Measurements from ENCODE around the gene FCF1. TPM values are rescaled to one million over a fixed set of nuclear protein-coding genes. Genes with fewer than 3 reads are reported as not detected.

FCF1 gene
- total and polyA plus RNA-seq, 2 of the 4 experiments (the other 2 are of a cell fraction) = 37.1 to 45.5 TPM

DNA sequence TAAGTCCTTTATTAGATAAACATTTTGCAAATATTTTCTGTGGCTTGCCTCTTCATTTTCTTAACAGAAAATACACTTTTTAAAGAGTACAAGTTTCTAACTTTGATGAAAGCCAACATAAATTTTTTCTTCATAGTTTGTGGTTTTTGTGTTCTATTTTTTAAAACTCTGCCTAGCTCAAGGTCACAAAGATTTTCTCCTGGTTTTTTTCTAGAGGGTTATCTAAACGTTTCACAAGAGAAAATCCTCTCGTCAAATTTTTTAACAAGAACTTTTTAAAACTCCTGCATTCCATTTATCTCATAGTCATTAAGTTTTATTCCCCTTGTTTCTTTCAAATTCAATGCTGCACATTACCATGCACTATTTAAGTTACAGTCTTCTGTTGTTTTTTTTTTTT, 8.3 kb upstream of the FCF1 start:
- no peak overlapping the region for H3K23ac ChIP-seq (ENCODE audit: low read depth, low read length)
- in situ Hi-C loops (cut with MboI; ENCODE audit: low sequenced_read_pairs) = no loop called here
- H3K27me3 ChIP-seq (ENCODE audit: control insufficient read depth, insufficient read depth, low read length) = no peaks in the 10 kb centered on the region
- H2BK15ac ChIP-seq (ENCODE audit: low read depth, low read length) = no peak overlapping the region
- no peak overlapping the region for H3K4ac ChIP-seq (ENCODE audit: low read depth, low read length)
- H3K36me3 ChIP-seq (ENCODE audit: control insufficient read depth, insufficient read depth, low read length) = no peaks in the 10 kb centered on the region
- no peak overlapping the region for H3K14ac ChIP-seq (replicated peaks; ENCODE audit: low read depth, low read length)
- no peak overlapping the region for H2BK120ac ChIP-seq (ENCODE audit: low read depth, low read length)
- no peak overlapping the region for H2AK5ac ChIP-seq (ENCODE audit: low read depth, low read length)
- H3K9me3 ChIP-seq (ENCODE audit: control insufficient read depth, insufficient read depth, low read length) = peaks cover 3% of the 10 kb centered on the region; the same call in 1 of the 2 replicates
- no peak overlapping the region for H3K27ac ChIP-seq (ENCODE audit: insufficient read depth, low read length)
- peaks cover 32 to 56% of the 10 kb centered on the region in 2 experiments for H3K79me1 ChIP-seq (ENCODE audit: low read depth in 1 of 2, low read length in 2 of 2)
- H4K5ac ChIP-seq (ENCODE audit: low read depth, low read length) = no peak overlapping the region
- H4K91ac ChIP-seq (ENCODE audit: insufficient read depth, low read depth, low read length) = no peak overlapping the region
- TF ChIP-seq MAFK (IDR thresholded peaks at IDR 0.05; ENCODE audit: low read depth, low read length) = no peak
- no peak for TF ChIP-seq SMC3 (IDR thresholded peaks at IDR 0.05; ENCODE audit: low read depth, low read length)
- TF ChIP-seq MAZ (IDR thresholded peaks at IDR 0.05; ENCODE audit: borderline replicate concordance, low read depth, low read length) = no peak
- TF ChIP-seq CEBPB (IDR thresholded peaks at IDR 0.05; ENCODE audit: low read depth, low read length) = no peak
- no peak for TF ChIP-seq POLR2A (IDR thresholded peaks at IDR 0.05; ENCODE audit: low read depth, low read length)
- TF ChIP-seq RCOR1 (IDR thresholded peaks at IDR 0.05; ENCODE audit: insufficient replicate concordance, low read length) = no peak
- TF ChIP-seq NFE2L2 (IDR thresholded peaks at IDR 0.05; ENCODE audit: low read depth, low read length) = no peak
- TF ChIP-seq, protein P1, sequence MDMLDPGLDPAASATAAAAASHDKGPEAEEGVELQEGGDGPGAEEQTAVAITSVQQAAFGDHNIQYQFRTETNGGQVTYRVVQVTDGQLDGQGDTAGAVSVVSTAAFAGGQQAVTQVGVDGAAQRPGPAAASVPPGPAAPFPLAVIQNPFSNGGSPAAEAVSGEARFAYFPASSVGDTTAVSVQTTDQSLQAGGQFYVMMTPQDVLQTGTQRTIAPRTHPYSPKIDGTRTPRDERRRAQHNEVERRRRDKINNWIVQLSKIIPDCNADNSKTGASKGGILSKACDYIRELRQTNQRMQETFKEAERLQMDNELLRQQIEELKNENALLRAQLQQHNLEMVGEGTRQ (IDR thresholded peaks at IDR 0.05; ENCODE audit: low read depth, low read length) = no peak
- TF ChIP-seq RFX5 (IDR thresholded peaks at IDR 0.05; ENCODE audit: low read depth, low read length) = no peak
- no peak for TF ChIP-seq BHLHE40 (IDR thresholded peaks at IDR 0.05; ENCODE audit: low read depth, low read length)
- TF ChIP-seq MXI1 (IDR thresholded peaks at IDR 0.05; ENCODE audit: borderline replicate concordance, low read depth, low read length) = no peak
- no peak for TF ChIP-seq ELK1 (IDR thresholded peaks at IDR 0.05; ENCODE audit: borderline replicate concordance, low read depth, low read length)
- no peak overlapping the region for H2AFZ ChIP-seq (replicated peaks; ENCODE audit: low read length, poor library complexity)
- WGBS, 2 experiments (ENCODE audit: extremely low coverage in 2 of 2, insufficient read length in 1 of 2) = no CpG with 5 or more reads among the region's 2 CpGs
- H3K56ac ChIP-seq (ENCODE audit: extremely low read depth, insufficient read depth, low read length) = no peak overlapping the region
- H2BK20ac ChIP-seq (ENCODE audit: low read depth, low read length) = no peak overlapping the region
- H3K4me3 ChIP-seq (ENCODE audit: insufficient read depth, low read depth, low read length) = no peak overlapping the region
- CTCF ChIA-PET = no interaction called here
- POLR2A ChIA-PET (ENCODE audit: unreplicated experiment) = no interaction called here
- H3K4me2 ChIP-seq (ENCODE audit: low read depth, low read length) = no peak overlapping the region
- H4K8ac ChIP-seq (ENCODE audit: low read depth in 2 of 2, low read length in 2 of 2) = no peak overlapping the region
- no peak overlapping the region for H2BK5ac ChIP-seq (ENCODE audit: low read depth, low read length, poor library complexity, severe bottlenecking)
- H2AK9ac ChIP-seq (replicated peaks; ENCODE audit: low read depth, low read length, poor library complexity) = no peak overlapping the region
- peaks cover 28% of the 10 kb centered on the region for H4K20me1 ChIP-seq (ENCODE audit: insufficient read depth, low read length)
- H3K4me1 ChIP-seq (ENCODE audit: control insufficient read depth, insufficient read depth, low read length) = peaks cover 2% of the 10 kb centered on the region; the same call in 1 of the 2 replicates
- no peak for DNase-seq
- BruUV-seq (replicated peaks) = no TSS peak
- dilution Hi-C loops (cut with HindIII; ENCODE audit: low sequenced_read_pairs, unreplicated experiment) = no loop called here
- peaks cover 4% of the 10 kb centered on the region for H3K9me1 ChIP-seq (ENCODE audit: insufficient read depth, low read length)
- no peak overlapping the region for H3K9ac ChIP-seq (ENCODE audit: low read depth, low read length)
- intact Hi-C loops (cut with micrococcal nuclease) = no loop called here
- H3K18ac ChIP-seq (ENCODE audit: low read depth, low read length) = no peak overlapping the region
- ATAC-seq (ENCODE audit: low read depth) = no peak
